NCI-H526 treated with DMSO at 0.1 percent for 48 hours (cell line): ENCODE measurements around the gene CD151.

Source experiments
- DNase-seq: peaks from one replicate; lab custom pipeline; 2025; lab: John Stamatoyannopoulos, UW

Gene CD151

GRCh38 chr11:871472-871871 lies 38.7 kb downstream of the CD151 start:
- no peak for DNase-seq

GRCh38 chr11:872799-873198 lies 40.0 kb downstream of the CD151 start:
- no peak for DNase-seq

GRCh38 chr11:873706-874105 lies 41.0 kb downstream of the CD151 start:
- DNase-seq = no peak

- DNase-seq = no peak
These were observed 42.5 kb downstream of the CD151 start for GRCh38 chr11:875203-875602.

- DNase-seq = no peak
These were observed 43.1 kb downstream of the CD151 start for GRCh38 chr11:875769-876301.

GRCh38 chr11:876545-876944 lies 43.8 kb downstream of the CD151 start:
- no peak for DNase-seq

- DNase-seq = no peak
These were observed 44.8 kb downstream of the CD151 start for GRCh38 chr11:877565-877964.

- DNase-seq = no peak
These were observed 47.7 kb downstream of the CD151 start for GRCh38 chr11:880447-880846.

GRCh38 chr11:882596-882995 lies 49.8 kb downstream of the CD151 start:
- DNase-seq = no peak

- no peak for DNase-seq
These were observed 50.8 kb downstream of the CD151 start for GRCh38 chr11:883527-883926.

- no peak for DNase-seq
These were observed 51.9 kb downstream of the CD151 start for GRCh38 chr11:884578-885070.

GRCh38 chr11:886568-886967 lies 53.8 kb downstream of the CD151 start:
- no peak for DNase-seq

- no peak for DNase-seq
These were observed 54.8 kb downstream of the CD151 start for GRCh38 chr11:887589-887988.
